IMR-90 (cell line): ENCODE data around the gene TRIM2. TPM values are rescaled to one million over a fixed set of nuclear protein-coding genes. Genes with fewer than 3 reads are reported as not detected.

ENCODE experiments used
- ATAC-seq: fragments of 200-7000 bp; cut with Tn5 transposase; 2 replicates; pipeline ENCODE4 v1.9.1; 2020; ENCODE audit warnings: low read depth, mild to moderate bottlenecking, moderate library complexity
- BruUV-seq: library from RNA; stranded (reverse); fragments of 400-500 nt; replicated peaks from 2 replicates; lab custom pipeline; 2021; lab: Mats Ljungman, UMichigan
- CTCF ChIA-PET: fragments of 300-600 bp; formaldehyde crosslinking; extraction: SDS; loops from one replicate; lab custom pipeline; 2021; ENCODE audit warnings: antibody characterized with exemption; lab: Yijun Ruan, JAX
- POLR2A ChIA-PET: fragments of 300-600 bp; sonication (Branson Sonifier 250); formaldehyde crosslinking; loops from one replicate; lab custom pipeline; 2022; ENCODE audit warnings: antibody characterized with exemption; ENCODE audit not compliant: unreplicated experiment; lab: Charles Lee
- DNase-seq: peaks from one replicate; pipeline ENCODE4 v3.0.0; 2013
- H2AFZ ChIP-seq: replicated peaks from 2 replicates; pipeline ENCODE3; 2013; ENCODE audit warnings: low read length, mild to moderate bottlenecking; ENCODE audit not compliant: poor library complexity
- H2AK5ac ChIP-seq: 2 replicates; pipeline ENCODE4 v1.6.1; 2013; ENCODE audit warnings: low read depth, low read length, inconsistent platforms
- H2AK9ac ChIP-seq: replicated peaks from 2 replicates; pipeline ENCODE3; 2013; ENCODE audit warnings: mild to moderate bottlenecking, low read depth, low read length, moderate library complexity; ENCODE audit not compliant: poor library complexity
- H2BK120ac ChIP-seq: 2 replicates; pipeline ENCODE4 v1.6.1; 2013; ENCODE audit warnings: low read depth, low read length, inconsistent platforms
- H2BK15ac ChIP-seq: 3 replicates; pipeline ENCODE4 v1.6.1; 2013; ENCODE audit warnings: low read depth, low read length, inconsistent platforms
- H2BK20ac ChIP-seq: 2 replicates; pipeline ENCODE4 v1.6.1; 2013; ENCODE audit warnings: low read depth, mild to moderate bottlenecking, inconsistent platforms, low read length, moderate library complexity
- H2BK5ac ChIP-seq: 2 replicates; pipeline ENCODE4 v1.6.1; 2013; ENCODE audit warnings: mild to moderate bottlenecking, low read depth, low read length, inconsistent platforms; ENCODE audit not compliant: poor library complexity, severe bottlenecking
- H3K14ac ChIP-seq: replicated peaks from 2 replicates; pipeline ENCODE4 v1.6.1; 2013; ENCODE audit warnings: low read depth, low read length, inconsistent platforms
- H3K18ac ChIP-seq: 2 replicates; pipeline ENCODE4 v1.6.1; 2013; ENCODE audit warnings: low read depth, low read length, control low read depth
- H3K23ac ChIP-seq: 2 replicates; pipeline ENCODE4 v1.6.1; 2013; ENCODE audit warnings: low read depth, low read length, inconsistent platforms
- H3K27ac ChIP-seq: 2 replicates; pipeline ENCODE4 v1.5.1; 2013; ENCODE audit warnings: mild to moderate bottlenecking, control low read depth, low read length; ENCODE audit not compliant: insufficient read depth
- H3K27me3 ChIP-seq: 2 replicates; pipeline ENCODE4 v1.6.1; 2013; ENCODE audit warnings: low read length; ENCODE audit not compliant: control insufficient read depth, insufficient read depth
- H3K36me3 ChIP-seq: 2 replicates; pipeline ENCODE4 v1.6.1; 2013; ENCODE audit warnings: low read length, mixed read lengths; ENCODE audit not compliant: control insufficient read depth, insufficient read depth
- H3K4ac ChIP-seq: 2 replicates; pipeline ENCODE4 v1.6.1; 2013; ENCODE audit warnings: low read depth, low read length, inconsistent platforms
- H3K4me1 ChIP-seq: 2 replicates; pipeline ENCODE4 v1.6.1; 2013; ENCODE audit warnings: low read length, mixed read lengths; ENCODE audit not compliant: control insufficient read depth, insufficient read depth
- H3K4me2 ChIP-seq: 2 replicates; pipeline ENCODE4 v1.6.1; 2013; ENCODE audit warnings: low read depth, mild to moderate bottlenecking, control low read depth, low read length, moderate library complexity
- H3K4me3 ChIP-seq: 2 replicates; pipeline ENCODE4 v1.5.1; 2013; ENCODE audit warnings: low read depth, mild to moderate bottlenecking, control low read depth, low read length, moderate library complexity; ENCODE audit not compliant: insufficient read depth
- H3K56ac ChIP-seq: 2 replicates; pipeline ENCODE4 v1.6.1; 2013; ENCODE audit warnings: low read length, inconsistent platforms; ENCODE audit not compliant: insufficient read depth; ENCODE audit errors: extremely low read depth
- H3K79me1 ChIP-seq, 2 experiments: 2 replicates each; pipeline ENCODE4 v1.6.1; 2013; ENCODE audit warnings: low read length in 2 of 2, inconsistent platforms in 1 of 2, low read depth in 1 of 2
- H3K9ac ChIP-seq: 2 replicates; pipeline ENCODE4 v1.6.1; 2013; ENCODE audit warnings: low read depth, low read length, control low read depth
- H3K9me1 ChIP-seq: 2 replicates; pipeline ENCODE4 v1.6.1; 2013; ENCODE audit warnings: low read length, inconsistent platforms; ENCODE audit not compliant: insufficient read depth
- H3K9me3 ChIP-seq: 2 replicates; pipeline ENCODE4 v1.6.1; 2013; ENCODE audit warnings: low read length; ENCODE audit not compliant: control insufficient read depth, insufficient read depth
- H4K20me1 ChIP-seq: 2 replicates; pipeline ENCODE4 v1.6.1; 2013; ENCODE audit warnings: low read length, inconsistent platforms; ENCODE audit not compliant: insufficient read depth
- H4K5ac ChIP-seq: 2 replicates; pipeline ENCODE4 v1.6.1; 2013; ENCODE audit warnings: mild to moderate bottlenecking, low read depth, low read length, control low read depth
- H4K8ac ChIP-seq, 2 experiments: 2 replicates each; pipeline ENCODE4 v1.6.1; 2013; ENCODE audit warnings: low read depth in 2 of 2, low read length in 2 of 2, control low read depth in 1 of 2, inconsistent platforms in 1 of 2
- H4K91ac ChIP-seq: 2 replicates; pipeline ENCODE4 v1.6.1; 2013; ENCODE audit warnings: low read depth, low read length, inconsistent platforms; ENCODE audit not compliant: insufficient read depth
- BHLHE40 ChIP-seq: fragments of 150-350 bp; IDR thresholded peaks from 2 replicates; pipeline ENCODE4 v1.6.1; 2016; ENCODE audit warnings: mild to moderate bottlenecking, low read depth, low read length
- CEBPB ChIP-seq: IDR thresholded peaks from 2 replicates; pipeline ENCODE4 v1.6.1; 2012; ENCODE audit warnings: low read depth, low read length, improper control_type of control experiment
- CHD1 ChIP-seq: IDR thresholded peaks from 2 replicates; pipeline ENCODE4 v1.6.1; 2012; ENCODE audit warnings: low read depth, low read length, improper control_type of control experiment
- CTCF ChIP-seq: conservative IDR thresholded peaks from 2 replicates; pipeline ENCODE4 v1.5.1; 2012; ENCODE audit warnings: mild to moderate bottlenecking, low read depth, low read length, improper control_type of control experiment
- ELK1 ChIP-seq: fragments of 150-350 bp; IDR thresholded peaks from 2 replicates; pipeline ENCODE4 v1.6.1; 2016; ENCODE audit warnings: low read depth, mild to moderate bottlenecking, low read length, moderate library complexity, borderline replicate concordance
- MAZ ChIP-seq: IDR thresholded peaks from 2 replicates; pipeline ENCODE4 v1.6.1; 2012; ENCODE audit warnings: low read depth, mild to moderate bottlenecking, low read length, improper control_type of control experiment, moderate library complexity, borderline replicate concordance
- MXI1 ChIP-seq: IDR thresholded peaks from 2 replicates; pipeline ENCODE4 v1.6.1; 2012; ENCODE audit warnings: low read depth, mild to moderate bottlenecking, low read length, moderate library complexity, borderline replicate concordance
- POLR2A ChIP-seq: IDR thresholded peaks from 2 replicates; pipeline ENCODE4 v1.6.1; 2012; ENCODE audit warnings: mild to moderate bottlenecking, low read depth, low read length
- RAD21 ChIP-seq: IDR thresholded peaks from 2 replicates; pipeline ENCODE4 v1.6.1; 2012; ENCODE audit warnings: low read length, improper control_type of control experiment
- RCOR1 ChIP-seq: IDR thresholded peaks from 2 replicates; pipeline ENCODE4 v1.6.1; 2012; ENCODE audit warnings: mild to moderate bottlenecking, low read length, improper control_type of control experiment; ENCODE audit not compliant: insufficient replicate concordance
- SMC3 ChIP-seq: fragments of 150-350 bp; IDR thresholded peaks from 2 replicates; pipeline ENCODE4 v1.6.1; 2016; ENCODE audit warnings: low read depth, mild to moderate bottlenecking, antibody characterized with exemption, low read length, moderate library complexity
- USF2 ChIP-seq: fragments of 150-350 bp; IDR thresholded peaks from 2 replicates; pipeline ENCODE4 v1.6.1; 2017; ENCODE audit warnings: mild to moderate bottlenecking, antibody characterized with exemption, low read length, low read depth
- WGBS, 2 experiments: methylation state at CpG; one replicate each; pipeline versions ENCODE4 v1.1.5 to v1.1.7; 2013; ENCODE audit warnings: missing lambda C conversion rate in 2 of 2; ENCODE audit not compliant: insufficient read length in 1 of 2; ENCODE audit errors: extremely low coverage in 2 of 2; 5-methylcytosine and 5-hydroxymethylcytosine counted together
- dilution Hi-C: fragments of 300-500 bp; cut with HindIII; formaldehyde crosslinking; loops from one replicate; pipeline ENCODE4 v1.14.3; 2018; ENCODE audit warnings: low sequenced_read_pairs; ENCODE audit not compliant: unreplicated experiment
- in situ Hi-C: fragments of 300-500 bp; cut with MboI; formaldehyde crosslinking; loops from 3 replicates; pipeline ENCODE4 v1.14.3; 2019; ENCODE audit warnings: low sequenced_read_pairs, inconsistent platforms, mixed read lengths
- intact Hi-C: fragments of 100-400 bp; cut with micrococcal nuclease; formaldehyde crosslinking; loops from 2 replicates; pipeline ENCODE4 v1.10.0; 2022
- polyA plus RNA-seq, 3 experiments: library from polyadenylated mRNA; depleted of rRNA; stranded (reverse); fragments of >200 nt; gene quantifications; 2 replicates each; pipeline ENCODE4 v1.2.3, GENCODE V29; 2012; ENCODE audit warnings: low replicate concordance in 1 of 3
- total RNA-seq: library from RNA; depleted of rRNA; stranded (reverse); fragments of >200 nt; gene quantifications from 2 replicates; pipeline ENCODE4 v1.2.3, GENCODE V29; 2012

Gene TRIM2
- total and polyA plus RNA-seq, 2 of the 4 experiments (the other 2 are of a cell fraction): 16.0 to 64.2 TPM

- no peaks in the 10 kb centered on the region; the same call in 1 of the 2 replicates for H3K9me1 ChIP-seq
- no peak overlapping the region for H3K56ac ChIP-seq
- H2BK5ac ChIP-seq: no peak overlapping the region
- in situ Hi-C loops: no loop called here
- DNase-seq (no peak), ATAC-seq (no peak)
- WGBS, 2 experiments: no CpG with 5 or more reads among the region's 6 CpGs
- no peak overlapping the region for H2BK120ac ChIP-seq
- dilution Hi-C loops: no loop called here
- H3K9ac ChIP-seq: no peak overlapping the region
- H4K8ac ChIP-seq: no peak overlapping the region
- no peak overlapping the region for H3K4me3 ChIP-seq
- no peaks in the 10 kb centered on the region for H4K20me1 ChIP-seq
- H4K5ac ChIP-seq: no peak overlapping the region
- H2AFZ ChIP-seq: peak overlapping the region; percentile 53
- no peak overlapping the region for H2AK9ac ChIP-seq
- H3K14ac ChIP-seq: no peak overlapping the region
- H3K4me2 ChIP-seq: no peak overlapping the region
- no TSS peak for BruUV-seq
- CTCF ChIA-PET: no interaction called here
- no peak overlapping the region for H2BK20ac ChIP-seq
- no peak overlapping the region for H3K4ac ChIP-seq
- H3K18ac ChIP-seq: no peak overlapping the region
- intact Hi-C loops: no loop called here
- H3K23ac ChIP-seq: no peak overlapping the region
- H2BK15ac ChIP-seq: no peak overlapping the region
- no peaks in the 10 kb centered on the region for H3K9me3 ChIP-seq
- no peak overlapping the region for H4K91ac ChIP-seq
- H3K27me3 ChIP-seq: no peaks in the 10 kb centered on the region; the same call in 1 of the 2 replicates
- no peak overlapping the region for H2AK5ac ChIP-seq
- H3K27ac ChIP-seq: no peak overlapping the region
- TF ChIP-seq CEBPB: no peak
- no peak for TF ChIP-seq POLR2A
- TF ChIP-seq MXI1: no peak
- no peak for TF ChIP-seq SMC3
- TF ChIP-seq CTCF: no peak
- TF ChIP-seq RCOR1: no peak
- TF ChIP-seq RAD21: no peak
- no peak for TF ChIP-seq ELK1
- no peak for TF ChIP-seq CHD1
- no peak for TF ChIP-seq MAZ
- no peak for TF ChIP-seq USF2
- no peak for TF ChIP-seq BHLHE40
- peaks cover 4% of the 10 kb centered on the region; the same call in 1 of the 2 replicates for H3K4me1 ChIP-seq
- H3K79me1 ChIP-seq: no peaks in the 10 kb centered on the region
- H3K36me3 ChIP-seq: no peaks in the 10 kb centered on the region
- POLR2A ChIA-PET: no interaction called here
Observed at GRCh38 chr4:153181700-153182099, 22.5 kb upstream of the TRIM2 start.
